ENCODE data around the gene ELAVL1. TPM values are rescaled to one million over a fixed set of nuclear protein-coding genes. Genes with fewer than 3 reads are reported as not detected.

ELAVL1 gene
- polyA plus RNA-seq, 1 donor = 56.0 TPM

DNA sequence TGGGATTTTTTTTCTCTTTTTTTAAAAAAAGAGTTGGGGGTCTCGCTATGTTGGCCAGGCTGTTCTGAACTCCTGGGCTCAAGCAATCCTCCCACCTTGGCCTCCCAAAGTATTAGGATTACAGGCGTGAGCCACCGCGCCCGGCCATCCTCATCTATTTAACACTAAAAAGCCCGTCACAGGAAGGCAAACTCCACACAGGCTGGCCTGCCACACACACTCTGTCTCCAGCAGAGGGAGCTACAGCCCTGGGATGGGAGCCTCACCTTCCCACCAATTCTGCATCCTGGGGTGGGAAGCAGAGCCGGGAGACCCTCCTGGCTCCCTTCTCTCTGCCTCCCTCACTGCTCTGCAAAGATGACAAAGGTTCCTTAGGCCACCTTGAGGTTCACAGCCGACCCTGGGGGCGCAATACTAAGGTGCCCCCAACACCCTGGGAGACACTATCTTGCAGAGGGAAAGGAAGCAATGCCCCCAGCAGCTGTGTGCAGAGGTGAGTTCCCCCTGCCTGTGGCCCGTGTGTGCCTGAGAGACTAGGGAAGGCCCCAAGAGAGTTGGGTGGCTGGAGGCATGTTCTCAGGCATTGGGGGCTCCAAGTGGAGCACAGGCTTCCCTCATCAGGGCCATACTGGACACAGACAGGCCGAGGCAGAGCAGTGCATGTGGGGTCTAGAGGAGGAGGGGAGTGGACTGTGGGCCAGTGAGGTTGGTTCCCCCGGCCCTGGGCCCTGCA is 34.6 kb downstream of the ELAVL1 start:
- no CpG with 5 or more reads among the region's 12 CpGs for WGBS (ENCODE audit: insufficient coverage, low lambda C conversion rate)
- H3K9me3 ChIP-seq (ENCODE audit: control insufficient read depth, low read depth, low read length) = no peaks in the 10 kb centered on the region
- H3K36me3 ChIP-seq (ENCODE audit: control insufficient read depth, insufficient read depth, low read length) = peaks cover 78% of the 10 kb centered on the region

DNA sequence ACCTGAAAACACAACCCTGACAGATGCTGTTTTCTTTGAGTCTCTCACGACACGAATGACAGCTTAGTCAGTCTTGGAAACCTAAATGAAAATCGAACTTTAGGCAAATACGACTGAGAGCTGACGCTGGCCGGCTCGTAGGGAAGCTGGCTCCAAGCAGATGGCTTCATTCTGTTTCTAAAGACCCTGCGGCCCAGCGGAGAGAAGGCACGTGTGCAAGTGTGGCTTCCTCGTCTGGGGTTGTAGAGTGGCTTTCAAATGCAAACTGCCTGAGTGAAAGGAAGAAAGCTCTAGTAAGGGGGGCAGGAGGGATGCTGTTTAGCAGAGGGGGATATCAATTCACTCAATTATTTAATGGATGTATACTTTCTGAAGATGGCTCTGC is 35.9 kb downstream of the ELAVL1 start:
- no peaks in the 10 kb centered on the region for H3K9me3 ChIP-seq (ENCODE audit: control insufficient read depth, low read depth, low read length)
- no CpG with 5 or more reads among the region's 11 CpGs for WGBS (ENCODE audit: insufficient coverage, low lambda C conversion rate)
- no peak overlapping the region for H3K27ac ChIP-seq (ENCODE audit: low read length)
- no peaks in the 10 kb centered on the region for H3K4me1 ChIP-seq (ENCODE audit: control insufficient read depth, insufficient read depth, low read length)
- no peaks in the 10 kb centered on the region for H3K27me3 ChIP-seq (ENCODE audit: control insufficient read depth, insufficient read depth, low read length)
- no peak overlapping the region for H3K4me3 ChIP-seq (ENCODE audit: low read length)
- peaks cover 80% of the 10 kb centered on the region for H3K36me3 ChIP-seq (ENCODE audit: control insufficient read depth, insufficient read depth, low read length)
- no peak for DNase-seq

More for the DNA sequence above, 34.6 kb downstream of the ELAVL1 start:
- Histone ChIP-seq H3K27me3 (ENCODE audit: control insufficient read depth, insufficient read depth, low read length) (no peaks in the 10 kb centered on the region), H3K4me3 (ENCODE audit: low read length) (no peak overlapping the region), H3K27ac (ENCODE audit: low read length) (no peak overlapping the region), H3K4me1 (ENCODE audit: control insufficient read depth, insufficient read depth, low read length) (no peaks in the 10 kb centered on the region)
- no peak for DNase-seq

DNA sequence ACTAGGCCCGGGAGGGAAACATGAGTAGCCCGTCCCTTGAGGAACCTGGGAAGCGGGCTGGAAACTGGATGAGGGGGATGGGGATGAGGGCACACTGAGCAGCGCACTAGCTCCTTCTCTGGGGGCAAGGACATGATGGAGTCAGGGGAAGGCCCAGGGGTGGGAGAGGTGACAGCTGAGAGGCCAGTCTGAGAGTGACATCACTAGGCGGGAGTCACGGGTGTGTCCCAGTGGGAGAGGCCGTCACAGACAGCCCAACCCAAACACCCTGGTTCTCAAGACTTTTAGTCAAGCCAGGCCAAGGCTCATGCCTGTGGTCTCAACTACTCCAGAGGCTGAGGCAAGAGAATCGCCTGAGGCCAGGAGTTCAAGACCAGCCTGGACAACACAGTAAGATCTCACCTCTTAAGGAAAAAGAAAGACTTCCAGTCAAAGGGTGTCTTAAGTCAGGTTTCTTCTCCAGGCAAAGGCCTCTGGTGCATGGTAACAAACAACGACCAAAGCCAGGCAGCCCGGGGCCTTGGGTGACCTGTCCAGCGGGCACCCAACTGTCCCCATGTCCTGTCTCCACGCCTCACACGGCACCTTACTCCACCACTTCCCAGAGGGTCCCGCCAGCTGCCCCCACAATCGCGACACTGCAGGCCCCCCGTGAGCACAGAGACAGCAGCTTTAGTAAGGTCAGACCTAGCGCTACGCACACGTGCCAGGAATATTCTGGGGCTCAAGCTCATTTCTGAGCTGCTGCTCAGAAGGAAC is 36.5 kb downstream of the ELAVL1 start:
- Histone ChIP-seq H3K36me3 (ENCODE audit: control insufficient read depth, insufficient read depth, low read length) (peaks cover 79% of the 10 kb centered on the region), H3K9me3 (ENCODE audit: control insufficient read depth, low read depth, low read length) (no peaks in the 10 kb centered on the region), H3K4me3 (ENCODE audit: low read length) (no peak overlapping the region), H3K4me1 (ENCODE audit: control insufficient read depth, insufficient read depth, low read length) (no peaks in the 10 kb centered on the region), H3K27me3 (ENCODE audit: control insufficient read depth, insufficient read depth, low read length) (no peaks in the 10 kb centered on the region), H3K27ac (ENCODE audit: low read length) (no peak overlapping the region)
- DNase-seq = no peak
- no CpG with 5 or more reads among the region's 20 CpGs for whole genome bisulfite sequencing (ENCODE audit: insufficient coverage, low lambda C conversion rate)

DNA sequence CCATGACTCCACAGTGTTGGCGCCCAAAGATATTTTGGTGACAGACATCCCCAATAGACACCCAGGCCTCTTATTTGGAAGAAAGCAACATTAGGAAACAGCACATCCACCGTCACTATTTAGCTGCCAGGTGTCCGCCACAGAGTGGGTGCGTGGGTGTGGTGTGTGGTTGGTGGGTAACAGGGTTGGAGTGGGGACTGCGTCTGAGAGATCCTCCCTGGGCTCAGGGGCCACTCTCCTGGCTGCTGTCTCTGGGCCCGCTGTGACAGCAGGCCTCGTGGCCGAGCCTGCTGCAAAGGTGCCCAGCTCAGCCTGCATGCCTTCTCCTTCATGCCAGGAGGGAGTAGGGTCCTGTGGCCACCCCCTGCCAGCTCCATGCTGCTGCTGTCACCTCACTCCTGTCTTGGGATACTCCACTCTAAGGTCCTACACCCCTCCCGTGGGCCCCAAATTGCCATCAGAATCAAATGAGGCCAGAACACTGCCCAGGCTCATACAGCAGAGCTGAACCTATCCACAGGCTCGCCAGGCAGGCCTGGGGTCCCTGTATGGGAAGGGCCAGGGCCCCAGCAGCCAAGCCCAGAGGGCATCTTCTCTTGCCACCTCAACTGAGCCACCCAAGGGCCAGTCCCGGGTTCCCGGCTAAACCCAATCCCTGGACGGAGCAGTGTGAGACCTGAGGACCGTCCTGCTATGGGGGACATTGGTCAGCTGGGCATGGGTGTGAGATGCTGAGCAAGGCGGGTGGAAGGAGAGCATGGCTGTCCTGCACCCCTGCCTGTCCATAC is 37.2 kb downstream of the ELAVL1 start:
- no peaks in the 10 kb centered on the region for H3K27me3 ChIP-seq (ENCODE audit: control insufficient read depth, insufficient read depth, low read length)
- H3K4me3 ChIP-seq (ENCODE audit: low read length) = no peak overlapping the region
- DNase-seq = no peak
- peaks cover 2% of the 10 kb centered on the region for H3K9me3 ChIP-seq (ENCODE audit: control insufficient read depth, low read depth, low read length)
- H3K36me3 ChIP-seq (ENCODE audit: control insufficient read depth, insufficient read depth, low read length) = peaks cover 80% of the 10 kb centered on the region
- H3K27ac ChIP-seq (ENCODE audit: low read length) = no peak overlapping the region
- H3K4me1 ChIP-seq (ENCODE audit: control insufficient read depth, insufficient read depth, low read length) = no peaks in the 10 kb centered on the region
- no CpG with 5 or more reads among the region's 15 CpGs for WGBS (ENCODE audit: insufficient coverage, low lambda C conversion rate)

DNA sequence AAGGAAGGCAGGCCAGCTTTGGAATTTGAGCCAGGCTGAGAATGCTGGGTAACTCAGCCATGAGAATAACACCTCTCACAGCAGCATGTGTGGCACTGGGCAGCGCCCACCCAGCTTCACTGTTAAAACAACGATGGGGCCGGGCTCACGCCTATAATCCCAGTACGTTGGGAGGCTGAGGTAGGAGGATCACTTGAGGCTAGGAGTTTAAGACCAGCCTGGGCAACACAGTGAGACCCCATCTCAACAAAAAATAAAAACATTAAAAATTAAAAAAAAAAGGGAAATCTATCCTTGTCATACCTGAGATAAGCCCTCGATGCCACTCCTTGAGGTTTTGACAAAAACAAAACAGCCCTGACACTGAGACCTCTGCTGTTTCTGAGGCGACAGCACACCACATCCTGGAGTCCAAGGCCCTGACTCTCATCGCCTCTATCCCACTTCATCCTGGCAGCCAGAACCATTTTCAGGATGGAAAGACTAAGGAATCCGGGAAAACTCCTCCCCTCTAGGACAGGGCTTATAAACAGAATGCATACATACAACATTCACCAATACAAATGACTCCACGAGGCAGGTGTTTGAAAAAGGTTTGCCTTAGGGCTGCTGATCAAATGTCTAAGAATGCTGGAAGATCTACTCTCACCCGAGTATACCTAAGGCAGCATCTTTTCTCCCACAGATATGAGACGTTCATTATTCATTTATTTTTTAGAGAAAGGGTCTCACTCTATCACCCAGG is 39.3 kb downstream of the ELAVL1 start:
- WGBS (ENCODE audit: insufficient coverage, low lambda C conversion rate) = 100% methylated on average over 1 of the region's 12 CpGs

DNA sequence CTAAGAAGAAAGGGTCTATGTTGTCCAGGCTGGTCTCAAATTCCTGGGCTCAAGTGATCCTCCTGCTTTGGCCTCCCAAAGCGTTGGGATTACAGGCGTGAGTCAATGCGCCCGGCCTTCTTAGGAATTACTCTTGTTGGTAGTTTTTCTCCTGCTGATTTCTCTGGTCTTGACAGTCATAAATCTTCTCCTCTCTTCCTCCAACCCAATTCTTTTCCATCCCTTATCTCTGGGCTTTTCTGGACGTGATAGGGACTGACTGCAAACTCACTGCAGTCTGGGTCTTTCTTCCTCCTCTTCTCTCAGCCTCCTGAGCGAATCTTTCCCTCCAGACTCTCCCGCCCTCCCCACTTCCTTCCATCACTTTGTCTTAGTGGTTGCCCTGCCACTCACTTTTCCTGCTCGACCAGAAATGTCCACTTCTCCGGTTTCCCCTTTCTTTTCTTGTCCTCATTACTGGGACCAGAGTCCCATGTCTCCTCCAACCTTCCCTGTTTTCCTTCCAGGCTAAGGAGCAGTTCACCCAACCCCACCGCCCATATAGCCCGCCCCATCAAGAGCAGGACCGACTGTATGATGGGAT is 40.1 kb downstream of the ELAVL1 start:
- Histone ChIP-seq H3K27ac (ENCODE audit: low read length) (no peak overlapping the region), H3K4me3 (ENCODE audit: low read length) (no peak overlapping the region), H3K9me3 (ENCODE audit: control insufficient read depth, low read depth, low read length) (peaks cover 2% of the 10 kb centered on the region), H3K36me3 (ENCODE audit: control insufficient read depth, insufficient read depth, low read length) (peaks cover 85% of the 10 kb centered on the region), H3K27me3 (ENCODE audit: control insufficient read depth, insufficient read depth, low read length) (no peaks in the 10 kb centered on the region), H3K4me1 (ENCODE audit: control insufficient read depth, insufficient read depth, low read length) (peaks cover 12% of the 10 kb centered on the region)
- no peak for DNase-seq
- 62% methylated on average over 3 of the region's 12 CpGs for WGBS (ENCODE audit: insufficient coverage, low lambda C conversion rate)

More for the DNA sequence above, 39.3 kb downstream of the ELAVL1 start:
- H3K36me3 ChIP-seq (ENCODE audit: control insufficient read depth, insufficient read depth, low read length) = peaks cover 81% of the 10 kb centered on the region
- no peak for DNase-seq
- H3K27ac ChIP-seq (ENCODE audit: low read length) = no peak overlapping the region
- H3K9me3 ChIP-seq (ENCODE audit: control insufficient read depth, low read depth, low read length) = peaks cover 2% of the 10 kb centered on the region
- no peaks in the 10 kb centered on the region for H3K27me3 ChIP-seq (ENCODE audit: control insufficient read depth, insufficient read depth, low read length)
- peaks cover 12% of the 10 kb centered on the region for H3K4me1 ChIP-seq (ENCODE audit: control insufficient read depth, insufficient read depth, low read length)
- H3K4me3 ChIP-seq (ENCODE audit: low read length) = no peak overlapping the region

DNA sequence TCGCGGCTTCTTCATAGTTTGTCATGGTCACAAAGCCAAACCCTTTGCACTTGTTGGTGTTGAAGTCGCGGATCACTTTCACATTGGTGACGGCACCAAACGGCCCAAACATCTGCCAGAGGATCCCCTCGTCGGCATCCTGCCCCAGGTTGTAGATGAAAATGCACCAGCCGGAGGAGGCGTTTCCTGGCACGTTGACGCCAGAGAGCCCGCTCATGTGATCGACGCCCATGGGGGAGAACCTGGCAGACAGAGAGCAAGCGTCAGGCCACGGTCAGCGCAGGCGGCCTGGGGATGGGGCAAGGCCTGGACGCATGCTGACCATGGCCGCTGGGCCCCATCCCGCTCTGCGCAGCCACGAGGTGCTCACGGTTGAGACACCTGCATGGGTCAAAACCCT is 41.9 kb downstream of the ELAVL1 start:
- no CpG with 5 or more reads among the region's 25 CpGs for WGBS (ENCODE audit: insufficient coverage, low lambda C conversion rate)
- H3K4me3 ChIP-seq (ENCODE audit: low read length) = no peak overlapping the region
- H3K27ac ChIP-seq (ENCODE audit: low read length) = no peak overlapping the region
- peaks cover 79% of the 10 kb centered on the region for H3K36me3 ChIP-seq (ENCODE audit: control insufficient read depth, insufficient read depth, low read length)
- peaks cover 2% of the 10 kb centered on the region for H3K9me3 ChIP-seq (ENCODE audit: control insufficient read depth, low read depth, low read length)
- H3K27me3 ChIP-seq (ENCODE audit: control insufficient read depth, insufficient read depth, low read length) = no peaks in the 10 kb centered on the region
- no peak for DNase-seq
- peaks cover 12% of the 10 kb centered on the region for H3K4me1 ChIP-seq (ENCODE audit: control insufficient read depth, insufficient read depth, low read length)

DNA sequence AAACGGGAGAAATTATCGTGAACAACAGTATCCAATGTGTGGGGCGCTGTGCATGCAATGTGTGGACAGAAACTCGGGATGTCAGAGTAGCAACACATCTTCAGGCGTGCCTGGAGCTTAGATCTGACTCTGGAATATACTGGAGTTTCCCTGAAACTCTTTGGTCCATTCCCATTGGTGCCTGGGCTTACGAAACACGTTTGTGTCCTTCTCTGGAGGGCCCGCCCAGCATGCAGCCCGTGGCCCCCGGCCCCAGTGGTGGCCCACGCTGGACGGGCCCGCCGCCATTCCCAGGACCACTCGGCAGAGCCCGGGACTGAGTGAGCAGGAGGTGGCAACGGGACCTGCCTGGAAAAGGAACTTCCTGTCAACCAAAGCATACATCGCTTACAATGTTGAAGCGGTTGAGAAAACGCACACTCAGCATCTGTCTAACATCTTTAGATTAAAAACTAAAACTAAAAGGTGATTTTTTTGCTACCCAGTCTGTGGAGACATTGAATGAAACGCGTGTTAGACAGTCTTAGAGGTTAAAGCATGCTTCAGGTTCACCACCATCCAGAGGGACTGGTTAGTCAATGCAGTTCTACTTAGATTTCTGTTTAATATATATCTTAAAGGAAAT is 42.7 kb downstream of the ELAVL1 start:
- Histone ChIP-seq H3K4me3 (ENCODE audit: low read length) (no peak overlapping the region), H3K27me3 (ENCODE audit: control insufficient read depth, insufficient read depth, low read length) (no peaks in the 10 kb centered on the region), H3K4me1 (ENCODE audit: control insufficient read depth, insufficient read depth, low read length) (peaks cover 12% of the 10 kb centered on the region), H3K27ac (ENCODE audit: low read length) (no peak overlapping the region), H3K36me3 (ENCODE audit: control insufficient read depth, insufficient read depth, low read length) (peaks cover 79% of the 10 kb centered on the region), H3K9me3 (ENCODE audit: control insufficient read depth, low read depth, low read length) (peaks cover 2% of the 10 kb centered on the region)
- WGBS (ENCODE audit: insufficient coverage, low lambda C conversion rate) = no CpG with 5 or more reads among the region's 22 CpGs
- DNase-seq = peak in 1 of 2 donors; percentile 25

DNA sequence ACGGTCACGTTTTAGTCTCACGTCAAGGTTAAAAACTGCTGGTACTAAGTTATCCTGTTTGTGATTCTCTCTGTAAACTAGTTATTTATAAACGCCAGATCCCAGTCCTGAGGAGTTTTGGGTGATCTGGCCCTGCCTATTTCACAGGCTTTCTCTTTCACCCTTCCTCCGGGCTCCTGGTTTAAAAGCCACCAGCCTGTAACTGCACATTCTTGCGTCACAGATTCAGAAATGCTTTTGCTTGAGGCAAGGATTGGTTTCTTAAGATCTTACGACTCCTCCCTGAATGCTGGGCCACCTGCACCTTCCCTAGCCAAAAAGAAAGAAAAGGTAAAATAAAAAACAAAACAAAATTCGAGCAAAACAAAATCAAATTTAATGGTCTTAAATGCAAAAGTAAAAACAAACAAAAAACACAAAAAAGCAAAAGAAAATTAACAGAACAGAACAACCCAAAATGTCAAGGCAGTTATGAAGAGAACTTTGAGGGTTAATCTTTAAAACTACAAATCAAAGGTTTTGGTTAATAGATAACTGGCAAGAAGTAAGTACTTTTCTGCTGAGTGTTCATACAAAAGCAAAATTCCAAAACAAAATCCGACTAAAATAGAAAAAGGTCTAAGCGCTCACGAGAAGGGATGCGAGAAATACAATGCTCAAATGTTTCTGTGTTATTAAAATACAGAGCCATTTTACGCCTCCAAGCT is 43.4 kb downstream of the ELAVL1 start:
- H3K27ac ChIP-seq (ENCODE audit: low read length) = no peak overlapping the region
- H3K36me3 ChIP-seq (ENCODE audit: control insufficient read depth, insufficient read depth, low read length) = peaks cover 76% of the 10 kb centered on the region
- no peaks in the 10 kb centered on the region for H3K27me3 ChIP-seq (ENCODE audit: control insufficient read depth, insufficient read depth, low read length)
- H3K4me1 ChIP-seq (ENCODE audit: control insufficient read depth, insufficient read depth, low read length) = peaks cover 12% of the 10 kb centered on the region
- H3K9me3 ChIP-seq (ENCODE audit: control insufficient read depth, low read depth, low read length) = peaks cover 2% of the 10 kb centered on the region
- no peak overlapping the region for H3K4me3 ChIP-seq (ENCODE audit: low read length)
- no peak for DNase-seq
- 42% methylated on average over 9 of the region's 13 CpGs for WGBS (ENCODE audit: insufficient coverage, low lambda C conversion rate)

Measured in large intestine (tissue), 3 donors.